Transverse colon (tissue), 3 donors: ENCODE measurements around the gene CSNK1A1L.

Source experiments
- CTCF ChIP-seq, 5 experiments: fragments of 200-600 bp in 3 of 5; fragments of 450-650 bp in 2 of 5; sonication (generic) in 3 of 5; IDR thresholded peaks; 1 replicate in 2 of 5; 2 replicates in 3 of 5; pipeline ENCODE4 v1.5.1; 2016 to 2017; ENCODE audit warnings: antibody characterized with exemption in 5 of 5, inconsistent platforms in 3 of 5, mild to moderate bottlenecking in 2 of 5, moderate library complexity in 1 of 5
- EP300 ChIP-seq: sonication (generic); formaldehyde crosslinking; IDR thresholded peaks from one replicate; pipeline ENCODE4 v1.6.1; 2017; ENCODE audit warnings: antibody characterized with exemption, low read depth
- POLR2A ChIP-seq: fragments of 450-650 bp; IDR thresholded peaks from one replicate; pipeline ENCODE4 v1.6.1; 2016; ENCODE audit warnings: antibody characterized with exemption, mild to moderate bottlenecking, moderate library complexity

DNA sequence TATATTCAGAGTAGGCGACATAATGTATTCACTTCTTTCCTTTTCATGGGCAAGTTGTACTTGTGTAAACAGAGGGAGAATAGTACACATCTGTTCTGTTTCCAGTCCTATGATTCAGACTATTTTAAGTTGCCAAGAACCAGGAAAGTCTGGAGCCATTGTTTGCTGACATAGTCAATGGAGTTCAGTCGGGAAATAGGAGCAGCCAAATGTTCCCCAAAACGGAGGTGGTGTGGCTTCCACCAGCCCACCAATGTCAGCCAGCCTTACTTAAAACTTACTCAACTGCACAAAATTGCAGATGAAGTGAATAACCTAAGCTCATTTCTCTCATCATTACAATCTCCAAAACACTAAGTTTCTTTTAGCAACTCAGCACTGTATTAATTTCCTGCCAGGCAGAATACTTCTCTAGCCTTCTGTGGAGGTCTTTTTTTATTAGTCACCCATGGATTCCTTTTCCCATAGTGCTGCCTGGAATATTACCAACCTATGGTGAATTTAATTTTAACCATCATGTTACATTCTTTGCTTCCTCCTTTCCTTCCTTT lies 22.3 kb upstream of the CSNK1A1L start:
- no peak for TF ChIP-seq CTCF (IDR thresholded peaks at IDR 0.05)
- TF ChIP-seq POLR2A, result no peak
- no peak for TF ChIP-seq EP300
